Ascending aorta (tissue), 2 donors: ENCODE data around the gene FEN1. TPM values are rescaled to one million over a fixed set of nuclear protein-coding genes. Genes with fewer than 3 reads are reported as not detected.

Source experiments
- DNase-seq, 2 donors: peaks; one replicate each; pipeline ENCODE4 v3.0.0-alpha.2; 2019; ENCODE audit warnings: low spot score in 2 of 2
- H3K27ac ChIP-seq, 2 donors: fragments of 200-600 bp; sonication (generic); one replicate each; pipeline ENCODE4 v1.5.1; 2016 to 2017; ENCODE audit warnings: mild to moderate bottlenecking in 1 of 2
- H3K27me3 ChIP-seq: fragments of 200-600 bp; sonication (generic); one replicate; pipeline ENCODE4 v1.5.1; 2017
- H3K36me3 ChIP-seq, 2 donors: fragments of 200-600 bp; sonication (generic); one replicate each; pipeline ENCODE4 v1.5.1; 2016
- H3K4me1 ChIP-seq, 2 donors: fragments of 200-600 bp; sonication (generic); one replicate each; pipeline ENCODE4 v1.5.1; 2016 to 2017; ENCODE audit warnings: mild to moderate bottlenecking in 1 of 2
- H3K4me3 ChIP-seq, 2 donors: fragments of 200-600 bp; sonication (generic); one replicate each; pipeline ENCODE4 v1.5.1; 2016 to 2017; ENCODE audit warnings: mild to moderate bottlenecking in 1 of 2
- H3K9me3 ChIP-seq, 2 donors: fragments of 200-600 bp; sonication (generic); one replicate each; pipeline ENCODE4 v1.5.1; 2016
- intact Hi-C: fragments of 100-400 bp; cut with DNase I; formaldehyde crosslinking; loops from one replicate; pipeline ENCODE4 v1.15.1; 2023
- total RNA-seq: library from RNA; depleted of rRNA; stranded (reverse); fragments of >200 nt; gene quantifications from one replicate; pipeline ENCODE4 v1.1.0, GENCODE V29; 2016
- TF ChIP-seq, protein P1 (sequence below), 3 experiments: fragments of 200-600 bp in 2 of 3; fragments of 450-650 bp in 1 of 3; sonication (generic) in 2 of 3; IDR thresholded peaks; one replicate each; pipeline ENCODE4 v1.5.1; 2016 to 2019; ENCODE audit warnings: antibody characterized with exemption in 3 of 3, mild to moderate bottlenecking in 1 of 3, moderate library complexity in 1 of 3

FEN1 gene
- total RNA-seq, 1 donor from 2014 or later, result 1.5 TPM

DNA sequence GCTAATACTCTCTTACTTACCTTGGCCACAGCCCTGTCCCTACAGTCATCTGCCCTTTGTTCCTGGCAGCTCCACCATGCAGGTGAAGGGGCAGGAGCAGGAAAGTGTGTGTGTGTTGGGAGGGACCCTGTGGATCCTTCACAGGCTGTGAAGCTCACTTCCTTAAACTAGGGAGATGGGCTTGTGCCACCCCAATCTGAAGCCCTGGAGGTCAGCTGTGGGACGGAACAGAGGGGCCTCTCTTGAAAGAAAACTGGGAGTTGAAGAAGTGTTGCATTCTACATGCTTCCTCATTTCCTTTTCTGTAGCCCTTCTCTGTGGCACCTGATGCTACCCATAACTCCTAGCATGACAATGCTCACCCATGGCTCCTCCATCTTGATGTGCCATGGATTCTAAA lies 12.4 kb downstream of the FEN1 start:
- Histone ChIP-seq H3K4me3 (no peak overlapping the region), H3K36me3 (peaks cover 39 to 87% of the 10 kb centered on the region in 2 donors), H3K27ac (no peak overlapping the region), H3K4me1 (no peaks in the 10 kb centered on the region), H3K27me3 (no peaks in the 10 kb centered on the region), H3K9me3 (no peaks in the 10 kb centered on the region)
- TF ChIP-seq, protein P1, sequence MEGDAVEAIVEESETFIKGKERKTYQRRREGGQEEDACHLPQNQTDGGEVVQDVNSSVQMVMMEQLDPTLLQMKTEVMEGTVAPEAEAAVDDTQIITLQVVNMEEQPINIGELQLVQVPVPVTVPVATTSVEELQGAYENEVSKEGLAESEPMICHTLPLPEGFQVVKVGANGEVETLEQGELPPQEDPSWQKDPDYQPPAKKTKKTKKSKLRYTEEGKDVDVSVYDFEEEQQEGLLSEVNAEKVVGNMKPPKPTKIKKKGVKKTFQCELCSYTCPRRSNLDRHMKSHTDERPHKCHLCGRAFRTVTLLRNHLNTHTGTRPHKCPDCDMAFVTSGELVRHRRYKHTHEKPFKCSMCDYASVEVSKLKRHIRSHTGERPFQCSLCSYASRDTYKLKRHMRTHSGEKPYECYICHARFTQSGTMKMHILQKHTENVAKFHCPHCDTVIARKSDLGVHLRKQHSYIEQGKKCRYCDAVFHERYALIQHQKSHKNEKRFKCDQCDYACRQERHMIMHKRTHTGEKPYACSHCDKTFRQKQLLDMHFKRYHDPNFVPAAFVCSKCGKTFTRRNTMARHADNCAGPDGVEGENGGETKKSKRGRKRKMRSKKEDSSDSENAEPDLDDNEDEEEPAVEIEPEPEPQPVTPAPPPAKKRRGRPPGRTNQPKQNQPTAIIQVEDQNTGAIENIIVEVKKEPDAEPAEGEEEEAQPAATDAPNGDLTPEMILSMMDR (IDR thresholded peaks at IDR 0.05), result no peak
- no peak for DNase-seq
- intact Hi-C loops, result no loop called here

DNA sequence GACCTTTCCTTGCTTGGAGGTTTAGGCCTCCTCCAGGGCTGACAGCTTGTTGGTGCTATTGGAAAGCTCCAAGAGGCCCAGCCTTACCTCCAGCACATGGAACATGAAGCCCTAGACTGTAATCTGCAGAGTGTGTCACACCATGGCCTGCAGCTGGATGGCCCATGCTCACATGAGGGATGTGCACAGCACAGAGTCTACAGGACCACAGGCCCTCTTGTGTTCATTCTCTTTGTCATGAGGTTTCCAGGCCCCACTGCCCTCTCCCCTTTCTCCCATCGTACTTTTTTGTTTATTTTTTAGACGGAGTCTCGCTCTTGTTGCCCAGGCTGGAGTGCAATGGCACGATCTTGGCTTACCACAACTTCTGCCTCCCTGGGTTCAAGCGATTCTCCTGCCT lies 14.1 kb downstream of the FEN1 start:
- no peaks in the 10 kb centered on the region for H3K4me1 ChIP-seq
- intact Hi-C loops, result no loop called here
- TF ChIP-seq, protein P1 (IDR thresholded peaks at IDR 0.05), result no peak
- H3K27ac ChIP-seq, result no peak overlapping the region
- peaks cover 53 to 95% of the 10 kb centered on the region in 2 donors for H3K36me3 ChIP-seq
- no peak overlapping the region for H3K4me3 ChIP-seq
- no peaks in the 10 kb centered on the region for H3K9me3 ChIP-seq
- H3K27me3 ChIP-seq, result no peaks in the 10 kb centered on the region
- no peak for DNase-seq

DNA sequence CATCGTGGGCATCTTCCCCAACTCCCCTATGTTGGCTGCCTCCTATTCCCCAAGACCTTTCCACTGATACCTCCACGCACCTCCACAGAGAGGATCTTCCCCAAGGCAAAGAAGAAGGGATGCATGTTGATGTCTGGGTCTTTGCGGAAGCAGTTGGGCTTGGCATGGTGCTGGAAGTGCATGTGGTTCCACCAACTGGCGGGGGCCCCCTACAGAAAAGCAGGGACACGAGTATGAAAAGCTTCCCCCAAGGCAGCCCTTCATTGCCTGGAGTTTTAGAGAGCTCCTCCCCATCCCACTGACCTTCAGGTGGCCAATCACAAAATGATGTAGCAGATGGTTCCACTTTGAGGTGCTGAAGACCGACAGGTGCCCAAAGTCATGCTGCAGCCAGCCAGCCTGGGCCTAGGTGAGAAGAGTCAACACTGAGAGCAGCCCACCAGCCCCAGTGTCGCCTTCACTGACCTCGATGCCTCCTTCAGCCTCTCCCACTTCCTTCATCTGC lies 18.0 kb downstream of the FEN1 start:
- intact Hi-C loops, result no loop called here
- Histone ChIP-seq H3K4me3 (no peak overlapping the region), H3K27me3 (no peaks in the 10 kb centered on the region), H3K27ac (no peak overlapping the region), H3K4me1 (peaks cover 0 to 3% of the 10 kb centered on the region in 2 donors), H3K9me3 (no peaks in the 10 kb centered on the region), H3K36me3 (peaks cover 36 to 71% of the 10 kb centered on the region in 2 donors)
- TF ChIP-seq, protein P1 (IDR thresholded peaks at IDR 0.05), result no peak
- DNase-seq, result no peak

DNA sequence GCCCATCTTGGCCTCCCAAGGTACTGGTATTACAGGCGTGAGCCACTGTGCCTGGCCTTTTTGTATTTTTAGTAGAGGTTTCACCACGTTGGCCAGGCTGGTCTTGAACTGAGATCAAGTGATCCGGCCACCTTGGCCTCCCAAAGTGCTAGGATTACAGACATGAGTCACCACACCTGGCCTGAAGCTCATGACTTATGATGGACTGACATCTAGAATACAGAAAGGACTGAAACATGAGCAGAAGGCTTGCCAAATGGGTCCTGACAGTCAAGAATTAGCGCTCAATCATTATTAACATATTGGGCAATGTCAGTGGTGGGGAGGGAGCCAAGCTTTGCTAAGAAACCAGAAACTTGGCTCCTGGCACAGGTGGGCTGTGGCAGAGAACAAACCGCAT lies 19.1 kb downstream of the FEN1 start:
- Histone ChIP-seq H3K9me3 (no peaks in the 10 kb centered on the region), H3K36me3 (peaks cover 34 to 63% of the 10 kb centered on the region in 2 donors), H3K4me3 (no peak overlapping the region), H3K27ac (no peak overlapping the region), H3K27me3 (no peaks in the 10 kb centered on the region), H3K4me1 (peaks cover 0 to 3% of the 10 kb centered on the region in 2 donors)
- no peak for DNase-seq
- intact Hi-C loops, result no loop called here
- TF ChIP-seq, protein P1 (IDR thresholded peaks at IDR 0.05), result no peak

DNA sequence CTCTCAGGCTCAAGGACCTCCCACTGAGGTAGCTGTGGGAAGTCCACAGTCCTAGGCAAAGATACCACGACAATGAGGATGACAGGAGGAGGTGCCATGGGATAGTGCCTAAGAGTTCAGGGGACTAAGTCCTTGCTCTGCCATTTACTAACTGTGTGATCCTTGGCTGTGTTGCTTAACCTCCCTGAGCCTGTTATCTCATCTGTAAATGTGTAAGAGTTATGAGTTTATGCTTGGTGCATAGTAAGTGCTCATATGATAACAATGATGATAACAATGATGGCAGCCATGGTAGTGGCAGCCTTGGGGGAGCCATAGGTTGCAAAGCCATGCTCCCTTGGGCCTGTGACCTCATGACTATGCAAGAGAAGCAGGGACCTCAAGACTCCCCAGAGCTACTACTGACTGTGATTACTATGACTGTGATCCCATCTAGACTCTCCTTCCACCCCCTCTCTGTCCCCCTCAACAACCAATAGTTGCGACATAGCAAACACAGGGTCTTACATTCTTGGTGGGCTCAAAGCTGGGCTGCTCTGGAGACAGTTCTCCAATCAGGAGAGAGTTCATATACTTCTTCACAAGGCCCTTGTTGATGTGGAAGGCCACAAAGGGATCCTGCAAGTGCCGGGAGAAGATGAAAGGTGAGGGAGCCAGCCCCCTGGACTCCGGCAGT lies 20.2 kb downstream of the FEN1 start:
- H3K9me3 ChIP-seq, result no peaks in the 10 kb centered on the region
- H3K4me3 ChIP-seq, result no peak overlapping the region
- peaks cover 0 to 9% of the 10 kb centered on the region in 2 donors for H3K4me1 ChIP-seq
- intact Hi-C loops, result no loop called here
- H3K27ac ChIP-seq, result no peak overlapping the region
- no peak for DNase-seq
- TF ChIP-seq, protein P1 (IDR thresholded peaks at IDR 0.05), result no peak
- peaks cover 33 to 53% of the 10 kb centered on the region in 2 donors for H3K36me3 ChIP-seq
- no peaks in the 10 kb centered on the region for H3K27me3 ChIP-seq
